Omental fat pad (tissue), 4 donors: ENCODE results near the gene COPZ1. TPM values are rescaled to one million over a fixed set of nuclear protein-coding genes. Genes with fewer than 3 reads are reported as not detected.

Experiments
- ATAC-seq: fragments of 150-250 bp; one replicate; pipeline ENCODE4 v1.9.1; 2016; ENCODE audit warnings: mild to moderate bottlenecking, moderate library complexity; ENCODE audit not compliant: low FRiP score
- DNase-seq: peaks from one replicate; pipeline ENCODE4 v3.0.0-alpha.2; 2019; ENCODE audit warnings: low spot score
- CTCF ChIP-seq, 3 donors: fragments of 450-650 bp; IDR thresholded peaks; one replicate each; pipeline ENCODE4 v1.5.1; 2016 to 2017; ENCODE audit warnings: antibody characterized with exemption in 3 of 3, mild to moderate bottlenecking in 3 of 3, moderate library complexity in 2 of 3
- total RNA-seq, 4 donors: library from RNA; depleted of rRNA; stranded (reverse); fragments of >200 nt; gene quantifications; one replicate each; pipeline ENCODE4 v1.1.0, GENCODE V29; 2016

COPZ1 gene
- total RNA-seq, 4 donors from 2014 or later: 55.5 to 114 (median 81.8) TPM

GRCh38 chr12:54292931-54293241 is 32.0 kb upstream of the COPZ1 start:
- no peak for TF ChIP-seq CTCF (IDR thresholded peaks at IDR 0.05)
- DNase-seq (no peak), ATAC-seq (no peak)

GRCh38 chr12:54294152-54294952 is 30.6 kb upstream of the COPZ1 start:
- peak; percentile 63 for ATAC-seq
- TF ChIP-seq CTCF (IDR thresholded peaks at IDR 0.05): peak in 2 of 3 donors; percentile 21 to 26
- DNase-seq: peak; percentile 48

GRCh38 chr12:54294953-54295566 is 29.9 kb upstream of the COPZ1 start:
- no peak for ATAC-seq
- TF ChIP-seq CTCF (IDR thresholded peaks at IDR 0.05): no peak
- DNase-seq: no peak

GRCh38 chr12:54296393-54297099 is 28.4 kb upstream of the COPZ1 start:
- no peak for TF ChIP-seq CTCF (IDR thresholded peaks at IDR 0.05)
- no peak for DNase-seq
- ATAC-seq: no peak

GRCh38 chr12:54298904-54299303 is 26.0 kb upstream of the COPZ1 start:
- ATAC-seq (no peak), DNase-seq (no peak)
- TF ChIP-seq CTCF (IDR thresholded peaks at IDR 0.05): no peak

GRCh38 chr12:54299515-54300224 is 25.3 kb upstream of the COPZ1 start:
- DNase-seq (no peak), ATAC-seq (no peak)
- TF ChIP-seq CTCF (IDR thresholded peaks at IDR 0.05): no peak
